HG03342 (cell line): Measurements from ENCODE around the gene MAP3K8.
"Not testable (repeated sequence)": the region's sequence is repeated elsewhere in the genome, so short reads cannot be mapped to it uniquely, and the experiment has no call there.

Experiments
- ATAC-seq: cut with Tn5 transposase; IDR thresholded peaks from one replicate; pipeline ENCODE4 v1.9.1; 2021; ENCODE audit warnings: mild to moderate bottlenecking, moderate library complexity; ENCODE audit not compliant: unreplicated experiment

The MAP3K8 gene

GRCh38 chr10:30422151-30422695 is 11.8 kb upstream of the MAP3K8 start:
- ATAC-seq: no peak

GRCh38 chr10:30422981-30423654 is 10.9 kb upstream of the MAP3K8 start:
- ATAC-seq: no peak

- not testable (repeated sequence) for ATAC-seq
These were observed 10.2 kb upstream of the MAP3K8 start for GRCh38 chr10:30423655-30424275.

GRCh38 chr10:30425336-30426075 is 8.5 kb upstream of the MAP3K8 start:
- ATAC-seq: no peak

GRCh38 chr10:30430544-30431298 is 3.3 kb upstream of the MAP3K8 start:
- ATAC-seq: no peak

- no peak for ATAC-seq
These were observed 2.5 kb upstream of the MAP3K8 start for GRCh38 chr10:30431435-30431911.

GRCh38 chr10:30432622-30433305 is 1.2 kb upstream of the MAP3K8 start:
- ATAC-seq: peak; percentile 15

- ATAC-seq: peak; percentile 23
These were observed 666 bp upstream of the MAP3K8 start for GRCh38 chr10:30433306-30433729.

GRCh38 chr10:30434273-30435072 is 489 bp downstream of the MAP3K8 start:
- peak; percentile 42 for ATAC-seq

GRCh38 chr10:30435073-30435422 is 1.1 kb downstream of the MAP3K8 start:
- no peak for ATAC-seq

GRCh38 chr10:30435499-30436167 is 1.6 kb downstream of the MAP3K8 start:
- not testable (repeated sequence) for ATAC-seq

- ATAC-seq: no peak
These were observed 2.2 kb downstream of the MAP3K8 start for GRCh38 chr10:30436191-30436611.

- no peak for ATAC-seq
These were observed 2.7 kb downstream of the MAP3K8 start for GRCh38 chr10:30436671-30437030.

- no peak for ATAC-seq
These were observed 3.3 kb downstream of the MAP3K8 start for GRCh38 chr10:30437031-30437841.

- ATAC-seq: no peak
These were observed 4.3 kb downstream of the MAP3K8 start for GRCh38 chr10:30438021-30438850.

GRCh38 chr10:30439931-30440330 is 5.9 kb downstream of the MAP3K8 start:
- no peak for ATAC-seq

- no peak for ATAC-seq
These were observed 8.1 kb downstream of the MAP3K8 start for GRCh38 chr10:30442019-30442606.
